Neural progenitor cell (in vitro differentiated cells): ENCODE data around the gene CGB5. TPM values are rescaled to one million over a fixed set of nuclear protein-coding genes. Genes with fewer than 3 reads are reported as not detected.
"Not testable (repeated sequence)": the region's sequence is repeated elsewhere in the genome, so short reads cannot be mapped to it uniquely, and the experiment has no call there.

ENCODE experiments used
- DNase-seq: peaks from one replicate; pipeline ENCODE4 v3.0.0-alpha.2; 2016; ENCODE audit warnings: low spot score
- H2AFZ ChIP-seq: fragments of 200-600 bp; sonication (generic); replicated peaks from 2 replicates; pipeline ENCODE4 v1.6.1; 2016; ENCODE audit warnings: antibody characterized with exemption
- H3F3A ChIP-seq: fragments of 200-600 bp; sonication (generic); 2 replicates; pipeline ENCODE4 v1.6.1; 2016; ENCODE audit warnings: antibody characterized with exemption, low read depth
- H3K27ac ChIP-seq: fragments of 200-600 bp; sonication (generic); 2 replicates; pipeline ENCODE4 v1.5.1; 2016; ENCODE audit warnings: mild to moderate bottlenecking
- H3K27me3 ChIP-seq: fragments of 200-600 bp; sonication (generic); 2 replicates; pipeline ENCODE4 v1.6.1; 2016; ENCODE audit warnings: mild to moderate bottlenecking, moderate library complexity
- H3K36me3 ChIP-seq: fragments of 200-600 bp; sonication (generic); 2 replicates; pipeline ENCODE4 v1.5.1; 2016
- H3K4me1 ChIP-seq: fragments of 200-600 bp; sonication (generic); 2 replicates; pipeline ENCODE4 v1.6.1; 2016; ENCODE audit warnings: mixed run types
- H3K4me2 ChIP-seq: fragments of 200-600 bp; sonication (generic); 2 replicates; pipeline ENCODE4 v1.6.1; 2016
- H3K4me3 ChIP-seq: fragments of 200-600 bp; sonication (generic); 2 replicates; pipeline ENCODE4 v1.5.1; 2016
- H3K79me2 ChIP-seq: fragments of 200-600 bp; sonication (generic); 2 replicates; pipeline ENCODE4 v1.6.1; 2016; ENCODE audit warnings: low read depth
- H3K9ac ChIP-seq: fragments of 200-600 bp; sonication (generic); 2 replicates; pipeline ENCODE4 v1.6.1; 2016
- H3K9me3 ChIP-seq: fragments of 200-600 bp; sonication (generic); 2 replicates; pipeline ENCODE4 v1.5.1; 2016; ENCODE audit warnings: low read depth
- H4K20me1 ChIP-seq: fragments of 200-600 bp; sonication (generic); 2 replicates; pipeline ENCODE4 v1.6.1; 2016; ENCODE audit warnings: low read depth
- H3K27ac Mint-ChIP-seq: 3 replicates; pipeline ENCODE4 v1.8.0; 2021; ENCODE audit warnings: mixed read lengths
- H3K27me3 Mint-ChIP-seq: 2 replicates; pipeline ENCODE4 v1.8.0; 2022; ENCODE audit warnings: low read depth, mild to moderate bottlenecking, inconsistent platforms, moderate library complexity, mixed read lengths; ENCODE audit not compliant: insufficient read depth
- H3K36me3 Mint-ChIP-seq: 3 replicates; pipeline ENCODE4 v1.8.0; 2021; ENCODE audit warnings: mixed read lengths
- H3K4me1 Mint-ChIP-seq: 3 replicates; pipeline ENCODE4 v1.8.0; 2021; ENCODE audit warnings: mixed read lengths
- H3K4me3 Mint-ChIP-seq: 3 replicates; pipeline ENCODE4 v1.8.0; 2021; ENCODE audit warnings: mild to moderate bottlenecking, moderate library complexity, mixed read lengths
- H3K9me3 Mint-ChIP-seq: 3 replicates; pipeline ENCODE4 v1.8.0; 2020; ENCODE audit warnings: mixed read lengths
- EZH2 ChIP-seq: fragments of 200-600 bp; sonication (generic); IDR thresholded peaks from 2 replicates; pipeline ENCODE4 v1.6.1; 2017; ENCODE audit warnings: antibody characterized with exemption, mild to moderate bottlenecking, moderate library complexity
- EZH2phosphoT487 ChIP-seq: fragments of 200-600 bp; sonication (generic); IDR thresholded peaks from 2 replicates; pipeline ENCODE4 v1.6.1; 2017; ENCODE audit warnings: antibody characterized with exemption
- total RNA-seq: library from RNA; depleted of rRNA; stranded (reverse); fragments of >200 nt; gene quantifications from 2 replicates; pipeline ENCODE4 v1.2.3, GENCODE V29; 2015; ENCODE audit warnings: low replicate concordance
- TF ChIP-seq, protein P1 (sequence below): fragments of 200-600 bp; sonication (generic); IDR thresholded peaks from 2 replicates; pipeline ENCODE4 v1.5.1; 2017; ENCODE audit warnings: antibody characterized with exemption, mild to moderate bottlenecking

CGB5 gene
- total RNA-seq, 1 donor from 2014 or later = not detected

DNA sequence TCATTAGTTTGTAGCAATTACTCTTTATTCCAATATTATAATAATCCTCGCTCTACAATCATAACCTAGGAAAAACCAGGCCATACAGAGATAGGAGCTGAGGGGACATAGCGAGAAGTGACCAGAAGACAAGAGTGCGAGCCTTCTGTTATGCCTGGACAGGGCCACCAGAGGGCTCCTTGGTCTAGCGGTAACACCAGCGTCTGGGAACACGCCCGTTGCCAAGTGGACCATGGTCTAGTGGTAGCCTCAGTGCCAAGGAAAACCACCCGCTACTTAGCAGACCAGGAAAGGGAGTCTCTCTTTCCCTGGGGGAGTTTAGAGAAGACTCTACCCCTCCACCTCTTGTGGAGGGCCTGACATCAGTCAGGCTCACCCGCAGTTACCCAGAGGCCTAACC lies 31.2 kb downstream of the CGB5 start:
- not testable (repeated sequence) for H3K4me1 ChIP-seq, H3K4me3 ChIP-seq, H3K4me3 Mint-ChIP-seq, H3K79me2 ChIP-seq, H3K9ac ChIP-seq, H2AFZ ChIP-seq, H3K4me2 ChIP-seq, H3K9me3 ChIP-seq, H3K36me3 Mint-ChIP-seq, H3K27ac ChIP-seq, H3K27ac Mint-ChIP-seq, H3K9me3 Mint-ChIP-seq, H3K36me3 ChIP-seq, H3K4me1 Mint-ChIP-seq
- peaks cover 54% of the 10 kb centered on the region for H3K27me3 Mint-ChIP-seq
- DNase-seq = peak; percentile 65
- Histone ChIP-seq H3F3A (peaks cover 16% of the 10 kb centered on the region), H3K27me3 (peaks cover 55% of the 10 kb centered on the region), H4K20me1 (peaks cover 14% of the 10 kb centered on the region)
- TF ChIP-seq, protein P1, sequence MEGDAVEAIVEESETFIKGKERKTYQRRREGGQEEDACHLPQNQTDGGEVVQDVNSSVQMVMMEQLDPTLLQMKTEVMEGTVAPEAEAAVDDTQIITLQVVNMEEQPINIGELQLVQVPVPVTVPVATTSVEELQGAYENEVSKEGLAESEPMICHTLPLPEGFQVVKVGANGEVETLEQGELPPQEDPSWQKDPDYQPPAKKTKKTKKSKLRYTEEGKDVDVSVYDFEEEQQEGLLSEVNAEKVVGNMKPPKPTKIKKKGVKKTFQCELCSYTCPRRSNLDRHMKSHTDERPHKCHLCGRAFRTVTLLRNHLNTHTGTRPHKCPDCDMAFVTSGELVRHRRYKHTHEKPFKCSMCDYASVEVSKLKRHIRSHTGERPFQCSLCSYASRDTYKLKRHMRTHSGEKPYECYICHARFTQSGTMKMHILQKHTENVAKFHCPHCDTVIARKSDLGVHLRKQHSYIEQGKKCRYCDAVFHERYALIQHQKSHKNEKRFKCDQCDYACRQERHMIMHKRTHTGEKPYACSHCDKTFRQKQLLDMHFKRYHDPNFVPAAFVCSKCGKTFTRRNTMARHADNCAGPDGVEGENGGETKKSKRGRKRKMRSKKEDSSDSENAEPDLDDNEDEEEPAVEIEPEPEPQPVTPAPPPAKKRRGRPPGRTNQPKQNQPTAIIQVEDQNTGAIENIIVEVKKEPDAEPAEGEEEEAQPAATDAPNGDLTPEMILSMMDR = peak; percentile 64

DNA sequence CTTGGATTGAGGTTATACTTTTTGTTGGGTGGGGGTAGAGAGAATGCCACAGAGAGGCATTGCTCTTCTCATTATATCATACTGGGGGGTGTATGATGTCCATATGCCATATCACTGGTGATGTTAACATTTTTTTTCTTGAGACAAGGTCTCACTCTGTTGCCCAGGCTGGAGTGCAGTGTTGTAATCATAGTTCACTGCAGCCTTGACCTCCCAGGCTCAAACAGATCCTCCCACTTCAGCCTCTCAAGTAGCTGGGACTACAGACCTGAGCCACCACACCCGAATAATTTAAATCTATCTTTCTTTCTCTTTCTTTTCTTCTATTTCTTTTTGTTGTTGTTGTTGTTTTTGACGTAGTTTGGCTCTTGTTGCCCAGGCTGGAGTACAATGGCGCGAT lies 36.7 kb downstream of the CGB5 start:
- Histone ChIP-seq H3K4me1 (no peaks in the 10 kb centered on the region), H3K9me3 (no peaks in the 10 kb centered on the region), H3K4me2 (no peak overlapping the region), H4K20me1 (peaks cover under 1% of the 10 kb centered on the region), H3K27ac (no peak overlapping the region), H3F3A (peaks cover 5% of the 10 kb centered on the region), H3K36me3 (no peaks in the 10 kb centered on the region), H2AFZ (no peak overlapping the region), H3K9ac (no peak overlapping the region), H3K79me2 (peaks cover 1% of the 10 kb centered on the region), H3K4me3 (no peak overlapping the region), H3K27me3 (peaks cover 20% of the 10 kb centered on the region)
- Mint-ChIP-seq H3K4me3 (peak overlapping the region; percentile 5), H3K4me1 (peaks cover 4% of the 10 kb centered on the region), H3K9me3 (no peaks in the 10 kb centered on the region), H3K27me3 (peaks cover 11% of the 10 kb centered on the region), H3K27ac (no peak overlapping the region), H3K36me3 (no peaks in the 10 kb centered on the region)
- no peak for DNase-seq
- TF ChIP-seq, protein P1 = no peak
- TF ChIP-seq EZH2 (no peak), EZH2phosphoT487 (no peak)

DNA sequence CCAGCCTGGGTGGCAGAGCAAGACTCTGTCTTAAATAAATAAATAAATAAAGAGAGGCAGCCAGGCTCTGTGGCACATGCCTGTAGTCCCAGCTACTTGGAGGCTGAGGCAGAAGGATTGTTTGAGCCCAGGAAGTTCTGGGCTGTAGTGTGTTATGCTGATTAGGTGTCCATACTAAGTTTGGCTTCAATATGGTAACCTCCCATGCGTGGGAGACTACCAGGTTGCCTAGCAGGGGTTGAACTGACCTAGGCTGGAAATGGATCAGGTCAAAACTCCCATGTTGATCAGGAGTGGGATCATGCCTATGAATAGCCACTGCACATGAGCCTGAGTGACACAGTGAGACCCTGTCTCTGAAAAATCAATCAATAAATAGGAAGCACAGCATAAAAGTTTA lies 37.6 kb downstream of the CGB5 start:
- TF ChIP-seq EZH2 (no peak), EZH2phosphoT487 (no peak)
- H3K9me3 ChIP-seq = no peaks in the 10 kb centered on the region
- peaks cover 10% of the 10 kb centered on the region for H3F3A ChIP-seq
- H3K9ac ChIP-seq = no peak overlapping the region
- Mint-ChIP-seq H3K27ac (no peak overlapping the region), H3K4me1 (peaks cover 10% of the 10 kb centered on the region), H3K27me3 (peaks cover 7% of the 10 kb centered on the region), H3K36me3 (peaks cover 3% of the 10 kb centered on the region), H3K4me3 (no peak overlapping the region), H3K9me3 (no peaks in the 10 kb centered on the region)
- DNase-seq = no peak
- H3K27me3 ChIP-seq = peaks cover 20% of the 10 kb centered on the region
- peaks cover 10% of the 10 kb centered on the region for H3K79me2 ChIP-seq
- H4K20me1 ChIP-seq = peaks cover 10% of the 10 kb centered on the region
- peaks cover 5% of the 10 kb centered on the region for H3K4me1 ChIP-seq
- H2AFZ ChIP-seq = no peak overlapping the region
- no peak overlapping the region for H3K4me2 ChIP-seq
- H3K27ac ChIP-seq = no peak overlapping the region
- no peak overlapping the region for H3K4me3 ChIP-seq
- H3K36me3 ChIP-seq = no peaks in the 10 kb centered on the region

DNA sequence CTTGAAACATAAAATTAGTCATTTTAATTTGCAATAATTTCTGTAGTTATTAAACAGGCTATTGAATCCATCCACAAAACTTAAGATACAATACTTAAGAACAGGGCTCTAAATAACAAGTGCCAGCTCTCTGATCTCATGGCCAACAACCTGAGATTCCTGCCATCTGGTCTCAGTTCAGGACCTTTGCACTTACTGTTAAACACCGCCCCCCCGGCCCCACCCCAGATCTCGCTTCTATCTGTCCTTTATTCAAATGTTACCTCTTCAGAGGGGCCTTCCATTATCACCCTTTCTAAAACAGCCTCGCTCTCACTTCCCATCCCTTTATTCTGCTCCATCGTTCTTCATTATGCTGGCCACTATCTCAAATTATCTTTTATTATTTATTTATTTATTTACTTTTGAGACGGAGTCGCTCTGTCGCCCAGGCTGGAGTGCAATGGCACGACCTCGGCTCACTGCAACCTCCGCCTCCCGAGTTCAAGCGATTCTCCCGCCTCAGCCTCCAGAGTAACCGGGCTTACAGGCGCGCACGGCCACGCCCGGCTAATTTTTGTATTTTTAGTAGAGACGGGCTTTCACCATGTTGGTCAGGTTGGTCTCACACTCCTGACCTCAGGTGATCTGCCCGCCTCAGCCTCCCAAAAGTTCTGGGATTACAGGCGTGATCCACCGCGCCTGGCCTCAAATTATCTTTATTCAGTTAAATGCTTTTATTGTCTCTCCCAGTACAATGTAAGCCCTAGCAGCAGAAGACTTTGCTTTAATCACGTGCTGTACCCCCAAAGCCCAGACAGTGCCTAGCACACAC lies 40.8 kb downstream of the CGB5 start:
- Histone ChIP-seq H3K36me3 (no peaks in the 10 kb centered on the region), H3K4me2 (peak overlapping the region; percentile 72), H3K9me3 (no peaks in the 10 kb centered on the region), H3F3A (peaks cover 10% of the 10 kb centered on the region), H3K79me2 (peaks cover 41% of the 10 kb centered on the region), H2AFZ (peak overlapping the region; percentile 94), H3K4me1 (peaks cover 18% of the 10 kb centered on the region), H3K27me3 (peaks cover 20% of the 10 kb centered on the region), H4K20me1 (peaks cover 41% of the 10 kb centered on the region), H3K27ac (no peak overlapping the region), H3K9ac (no peak overlapping the region), H3K4me3 (peak overlapping the region; percentile 89)
- Mint-ChIP-seq H3K9me3 (no peaks in the 10 kb centered on the region), H3K4me3 (peak overlapping the region; percentile 97), H3K36me3 (peaks cover 15% of the 10 kb centered on the region), H3K27ac (peak overlapping the region; percentile 99), H3K4me1 (peaks cover 20% of the 10 kb centered on the region), H3K27me3 (peaks cover 3% of the 10 kb centered on the region)
- DNase-seq = no peak
- TF ChIP-seq EZH2 (no peak), EZH2phosphoT487 (no peak)
- TF ChIP-seq, protein P1 = no peak
